OCI-LY3 (cell line): Measurements from ENCODE around the gene ARHGEF4.

Source experiments
- CTCF ChIP-seq: fragments of 200-600, 300-600 bp; sonication (generic); IDR thresholded peaks from 2 replicates; pipeline ENCODE4 v1.5.1; 2014; ENCODE audit warnings: antibody characterized with exemption, low read length, low read depth
- EZH2phosphoT487 ChIP-seq: fragments of 200-600 bp; shearing (Covaris generic); IDR thresholded peaks from 2 replicates; pipeline ENCODE4 v1.6.1; 2018; ENCODE audit warnings: antibody characterized with exemption, mixed run types, low read depth

GRCh38 chr2:130822766-130823165, 13.9 kb upstream of the ARHGEF4 start:
- TF ChIP-seq CTCF = no peak
- TF ChIP-seq EZH2phosphoT487 = no peak
